Measurements from ENCODE around the gene AKR1A1. TPM values are rescaled to one million over a fixed set of nuclear protein-coding genes. Genes with fewer than 3 reads are reported as not detected.
A peak's percentile ranks its signal among the peaks of the same experiment; 100 is the strongest.

AKR1A1 gene
- total and polyA plus RNA-seq, 2 of the 8 experiments (the other 6 are each of a cell fraction or from before 2014, with no cell fraction given) = 344 to 435 TPM

DNA sequence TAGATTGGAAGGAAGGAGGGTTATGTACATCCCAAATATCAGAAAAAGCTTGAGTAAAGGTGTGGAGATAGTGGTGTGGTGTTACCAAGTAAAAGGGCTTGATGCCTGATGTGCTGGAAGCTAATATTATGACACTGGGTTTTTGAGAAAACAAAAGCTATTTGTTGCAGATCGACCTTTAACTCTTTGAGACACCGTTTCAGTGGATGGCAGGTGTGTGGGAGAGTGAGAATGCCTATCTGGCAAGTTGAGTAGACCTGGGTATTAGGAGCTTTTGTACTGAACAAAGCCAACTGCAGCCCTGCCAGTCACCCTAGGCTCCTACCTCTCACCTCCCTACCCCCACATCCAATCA lies 49.1 kb upstream of the AKR1A1 start:
- Histone ChIP-seq H3K79me2 (ENCODE audit: control insufficient read depth in 1 of 2, insufficient read depth in 2 of 2, low read length in 2 of 2) (peaks cover 0 to 13% of the 10 kb centered on the region in 2 experiments; a peak in 2 of 4 replicates), H3K56ac (replicated peaks; ENCODE audit: insufficient read length, low read depth, low read length) (no peak overlapping the region), H3K9me3 (ENCODE audit: insufficient read depth in 2 of 2, low read depth in 1 of 2, low read length in 1 of 2) (peaks cover 0 to 9% of the 10 kb centered on the region in 2 experiments; a peak in 2 of 4 replicates), H3K27ac (ENCODE audit: low read depth, low read length) (no peak overlapping the region), H4K8ac (ENCODE audit: extremely low read depth, insufficient read depth, low read length) (no peak overlapping the region), H2BK5ac (ENCODE audit: low read depth, low read length) (no peak overlapping the region), H2AK5ac (ENCODE audit: low read depth, low read length) (no peak overlapping the region), H3K23me2 (ENCODE audit: low read depth, low read length) (peaks cover 4% of the 10 kb centered on the region), H4K91ac (replicated peaks; ENCODE audit: insufficient read length, low read length) (no peak overlapping the region), H2BK15ac (ENCODE audit: low read length) (no peak overlapping the region), H4K5ac (ENCODE audit: insufficient read length, low read depth, low read length) (no peak overlapping the region), H3K14ac (ENCODE audit: insufficient read length) (no peak overlapping the region), H2BK120ac (replicated peaks; ENCODE audit: low read depth, low read length) (no peak overlapping the region), H2BK12ac (ENCODE audit: low read depth, low read length) (no peak overlapping the region), H3K36me3 (ENCODE audit: control insufficient read depth in 2 of 4, insufficient read depth in 4 of 4, low read length in 3 of 4) (no peaks in the 10 kb centered on the region), H3K79me1 (ENCODE audit: low read depth, low read length) (no peaks in the 10 kb centered on the region), H3K27me3 (replicated peaks in 1 of 4; ENCODE audit: control insufficient read depth in 3 of 4, extremely low read depth in 1 of 4, insufficient read depth in 3 of 4, low read length in 3 of 4) (no peaks in the 10 kb centered on the region), H3K4ac (replicated peaks; ENCODE audit: insufficient read length, low read depth, low read length) (no peak overlapping the region), H2AFZ (ENCODE audit: low read length) (no peak overlapping the region), H2BK20ac (ENCODE audit: low read length) (no peak overlapping the region), H3K18ac (ENCODE audit: extremely low read depth, low read length) (no peak overlapping the region), H3K4me3 (ENCODE audit: extremely low read depth in 1 of 4, insufficient read depth in 2 of 4, low read depth in 3 of 4, low read length in 4 of 4) (no peak overlapping the region), H3K4me1 (replicated peaks in 1 of 4; ENCODE audit: control insufficient read depth in 3 of 4, insufficient read depth in 4 of 4, low read length in 3 of 4) (peaks cover 0 to 10% (median 3%) of the 10 kb centered on the region in 4 experiments; a peak in 6 of 7 replicates), H3K9ac (replicated peaks in 1 of 4; ENCODE audit: extremely low read depth in 1 of 4, low read depth in 3 of 4, low read length in 3 of 4) (no peak overlapping the region), H3K23ac (ENCODE audit: insufficient read length) (no peak overlapping the region), H3K4me2 (ENCODE audit: insufficient read depth in 1 of 2, low read depth in 2 of 2, low read length in 2 of 2) (peak overlapping the region; percentile 71 to 84; a peak in 1 of 4 replicates), H4K20me1 (replicated peaks in 1 of 2; ENCODE audit: control insufficient read depth in 1 of 2, insufficient read depth in 2 of 2, low read length in 2 of 2) (no peaks in the 10 kb centered on the region)
- POLR2A ChIA-PET (ENCODE audit: partially characterized antibody) = interaction anchor here (0.7 to 16.2 kb wide), 16 partner anchors 10 to 682 kb away, joined by 3 to 429 read pairs (median 10); partner anchors contain the start of genes AKR1A1, MUTYH, NASP and PRDX1
- no peak for FAIRE-seq
- WGBS, 2 experiments (ENCODE audit: extremely low coverage in 1 of 2, insufficient coverage in 1 of 2, insufficient read length in 1 of 2, insufficient replicate concordance in 2 of 2, low coverage in 1 of 2, low lambda C conversion rate in 2 of 2, missing lambda C conversion rate in 1 of 2) = 98% methylated on average over 2 of the region's 2 CpGs; no CpG with 5 or more reads in 1 of the 2 experiments
- CTCF ChIA-PET (ENCODE audit: partially characterized antibody) = interaction anchor here (0.8 to 1.8 kb wide), 5 partner anchors 8 to 141 kb away, joined by 3 to 10 read pairs (median 3); no protein-coding TSS in a partner anchor
- DNase-seq (ENCODE audit: low read depth in 1 of 2, low spot score in 2 of 2) = no peak
- TF ChIP-seq CREB1 (IDR thresholded peaks at IDR 0.05) = no peak
- no peak for TF ChIP-seq CTCF (IDR thresholded peaks at IDR 0.05; ENCODE audit: control extremely low read depth in 1 of 3, insufficient read depth in 1 of 3, low read depth in 1 of 3, low read length in 3 of 3)
- TF ChIP-seq NRF1 (IDR thresholded peaks at IDR 0.05; ENCODE audit: low read depth, low read length) = no peak
- TF ChIP-seq GABPA (IDR thresholded peaks at IDR 0.05; ENCODE audit: borderline replicate concordance, insufficient read depth, low read length) = no peak
- TF ChIP-seq CBX5 (IDR thresholded peaks at IDR 0.05; ENCODE audit: low read depth, low read length) = no peak
